K562 (cell line): Measurements from ENCODE around the gene RABGAP1L. TPM values are rescaled to one million over a fixed set of nuclear protein-coding genes. Genes with fewer than 3 reads are reported as not detected.
A peak's percentile ranks its signal among the peaks of the same experiment; 100 is the strongest.

Experiments
- ATF3 ChIP-seq, 2 experiments: fragments of 450-650 bp in 1 of 2; sonication (generic) in 1 of 2; formaldehyde crosslinking in 1 of 2; IDR thresholded peaks in 1 of 2; conservative IDR thresholded peaks in 1 of 2; 2 replicates each; pipeline versions ENCODE4 v1.6.1 to v1.8.1; 2016 to 2023; ENCODE audit warnings: mild to moderate bottlenecking in 2 of 2, moderate library complexity in 2 of 2, inconsistent platforms in 1 of 2, missing genetic modification reagents in 1 of 2
- CBX8 ChIP-seq: fragments of 200-600 bp; sonication (generic); IDR thresholded peaks from 2 replicates; pipeline ENCODE4 v1.6.1; 2012; ENCODE audit warnings: borderline replicate concordance, mixed run types, low read depth, mild to moderate bottlenecking, moderate library complexity, mixed read lengths, low read length, control low read depth, inconsistent platforms; ENCODE audit not compliant: poor library complexity, severe bottlenecking; ENCODE audit errors: extremely low read depth
- CREB3 ChIP-seq: fragments of 450-650 bp; conservative IDR thresholded peaks from 2 replicates; pipeline ENCODE4 v1.6.1; 2016; ENCODE audit warnings: missing genetic modification characterization, low read depth, mild to moderate bottlenecking, missing compliant biosample characterization, moderate library complexity
- FOSL1 ChIP-seq: fragments of 200-800 bp; sonication (Bioruptor generic); conservative IDR thresholded peaks from 2 replicates; pipeline ENCODE4 v1.6.1; 2016; ENCODE audit warnings: missing genetic modification characterization, missing compliant biosample characterization
- FOXA1 ChIP-seq: fragments of 450-650 bp; IDR thresholded peaks from 2 replicates; pipeline ENCODE4 v1.6.1; 2016; ENCODE audit warnings: mild to moderate bottlenecking, borderline replicate concordance
- FOXJ2 ChIP-seq: fragments of 200-800 bp; sonication (Bioruptor generic); IDR thresholded peaks from 2 replicates; pipeline ENCODE4 v1.6.1; 2016; ENCODE audit warnings: missing genetic modification characterization, missing compliant biosample characterization
- GTF2A2 ChIP-seq: IDR thresholded peaks from 2 replicates; pipeline ENCODE4 v1.6.1; 2016; ENCODE audit warnings: mild to moderate bottlenecking, missing genetic modification characterization, missing compliant biosample characterization
- HOMEZ ChIP-seq: fragments of 250-450 bp; sonication (Bioruptor Pico); IDR thresholded peaks from 2 replicates; pipeline ENCODE4 v1.4.0; 2020; ENCODE audit warnings: mild to moderate bottlenecking, moderate library complexity
- IFI16 ChIP-seq: fragments of 250-450 bp; sonication (Bioruptor Pico); IDR thresholded peaks from 2 replicates; pipeline ENCODE4 v2.1.2; 2022; ENCODE audit warnings: mild to moderate bottlenecking, inconsistent platforms
- KLF16 ChIP-seq: IDR thresholded peaks from 2 replicates; pipeline ENCODE4 v1.6.1; 2016; ENCODE audit warnings: antibody characterized with exemption
- MLX ChIP-seq, 2 experiments: fragments of 450-650 bp in 1 of 2; sonication (generic) in 1 of 2; formaldehyde crosslinking; conservative IDR thresholded peaks; 2 replicates each; pipeline versions ENCODE4 v1.4.0 to v1.8.1; 2020 to 2022; ENCODE audit warnings: mild to moderate bottlenecking in 1 of 2, missing genetic modification reagents in 1 of 2
- PTBP1 ChIP-seq: fragments of 200-400 bp; formaldehyde crosslinking; IDR thresholded peaks from 2 replicates; pipeline ENCODE4 v1.6.1; 2017; ENCODE audit warnings: low read depth, low read length
- SMARCA4 ChIP-seq: fragments of 450-650 bp; IDR thresholded peaks from 2 replicates; pipeline ENCODE4 v1.6.1; 2016
- SOX6 ChIP-seq: fragments of 450-650 bp; IDR thresholded peaks from 2 replicates; pipeline ENCODE4 v1.6.1; 2014; ENCODE audit warnings: mild to moderate bottlenecking
- STAT5A ChIP-seq: IDR thresholded peaks from 2 replicates; pipeline ENCODE4 v1.6.1; 2012; ENCODE audit warnings: low read length, inconsistent platforms, borderline replicate concordance
- STAT5B ChIP-seq: fragments of 250-450 bp; sonication (Bioruptor Pico); IDR thresholded peaks from 2 replicates; pipeline ENCODE4 v1.8.0; 2021; ENCODE audit warnings: mild to moderate bottlenecking, inconsistent platforms
- TRIM24 ChIP-seq, 2 experiments: fragments of 450-650 bp; IDR thresholded peaks; 2 replicates each; pipeline ENCODE4 v1.6.1; 2016
- XRCC5 ChIP-seq: fragments of 200-400 bp; formaldehyde crosslinking; IDR thresholded peaks from 2 replicates; pipeline ENCODE4 v1.6.1; 2017; ENCODE audit warnings: low read depth, mild to moderate bottlenecking, low read length
- ZFP1 ChIP-seq: fragments of 450-650 bp; formaldehyde crosslinking; IDR thresholded peaks from 2 replicates; pipeline ENCODE4 v1.4.0; 2020; ENCODE audit warnings: mild to moderate bottlenecking, mixed read lengths
- ZNF239 ChIP-seq: fragments of 250-450 bp; sonication (Bioruptor Pico); IDR thresholded peaks from 2 replicates; pipeline ENCODE4 v1.4.0; 2020; ENCODE audit warnings: mild to moderate bottlenecking
- ZNF277 ChIP-seq: fragments of 250-450 bp; sonication (Bioruptor Pico); IDR thresholded peaks from 2 replicates; pipeline ENCODE4 v1.8.0; 2022; ENCODE audit warnings: inconsistent platforms, mild to moderate bottlenecking, moderate library complexity, borderline replicate concordance
- ZNF280A ChIP-seq: fragments of 450-650 bp; IDR thresholded peaks from 2 replicates; pipeline ENCODE4 v1.6.1; 2018; ENCODE audit warnings: mild to moderate bottlenecking, low read depth; ENCODE audit not compliant: partially characterized antibody
- ZNF830 ChIP-seq: fragments of 250-450 bp; sonication (Bioruptor Pico); IDR thresholded peaks from 2 replicates; pipeline ENCODE4 v1.5.0; 2021; ENCODE audit warnings: mild to moderate bottlenecking
- polyA plus RNA-seq, 8 experiments: library from polyadenylated mRNA; depleted of rRNA in 4 of 8; stranded (reverse) in 5 of 8; unstranded in 3 of 8; fragments of >200 nt; fragmentation: Nextera tagmentation in 2 of 8; fragmentation: Illumina TruSeq in 1 of 8; extraction: Ambion mirVana in 2 of 8; extraction: Trizol in 1 of 8; gene quantifications; 2 replicates each; pipeline versions ENCODE4 v1.2.1 to v1.2.3, GENCODE V29; 2011 to 2014; ENCODE audit warnings: inconsistent platforms in 1 of 8, missing spikeins in 1 of 8
- total RNA-seq, 7 experiments: library from RNA; depleted of rRNA in 6 of 7; stranded (reverse); fragments of >200 nt in 6 of 7; fragmentation: Illumina TruSeq in 2 of 7; extraction: Trizol in 2 of 7; gene quantifications; 2 replicates each; pipeline versions ENCODE4 v1.2.1 to v1.2.3, GENCODE V29; 2011 to 2021; ENCODE audit warnings: low replicate concordance in 1 of 7

The RABGAP1L gene
- total and polyA plus RNA-seq, 9 of the 15 experiments (the other 6 are each of a cell fraction or from before 2014, with no cell fraction given): 16.5 to 44.9 (median 26.7) TPM

GRCh38 chr1:174766727-174767126 lies 607.4 kb downstream of the RABGAP1L start (continued):
- TF ChIP-seq FOSL1 (tag): peak; percentile 63
- TF ChIP-seq STAT5B (CRISPR knock-in tag): no peak
- no peak for TF ChIP-seq FOXJ2 (tag)
- peak; percentile 32; the same call in 1 of the 2 replicates for TF ChIP-seq SOX6
- TF ChIP-seq TRIM24 (IDR thresholded peaks at IDR 0.05): peak; percentile 76 to 83
- TF ChIP-seq IFI16 (CRISPR knock-in tag): no peak
- no peak for TF ChIP-seq XRCC5
- no peak for TF ChIP-seq HOMEZ (CRISPR knock-in tag)
- TF ChIP-seq ZNF830 (CRISPR knock-in tag): no peak
- TF ChIP-seq MLX (CRISPR knock-in tag; conservative IDR thresholded peaks at IDR 0.05): no peak
- no peak for TF ChIP-seq ZFP1 (CRISPR knock-in tag)
- no peak for TF ChIP-seq ZNF239
- no peak for TF ChIP-seq ZNF280A
- no peak for TF ChIP-seq ZNF277 (CRISPR knock-in tag)
- no peak for TF ChIP-seq ATF3 (IDR thresholded peaks at IDR 0.05)
- TF ChIP-seq ATF3 (CRISPR knock-in tag; conservative IDR thresholded peaks at IDR 0.05): no peak
- TF ChIP-seq FOXA1: no peak
- TF ChIP-seq STAT5A: peak; percentile 61; the same call in 1 of the 2 replicates
- TF ChIP-seq PTBP1: no peak
- TF ChIP-seq SMARCA4: peak; percentile 58
- TF ChIP-seq KLF16: 0 out of 2 replicates have a peak, but pooled peaks have one; percentile 70
- no peak for TF ChIP-seq GTF2A2 (tag)
- TF ChIP-seq CBX8: no peak
- no peak for TF ChIP-seq CREB3 (tag)
